GM18498 (cell line): ENCODE data around the gene RPS26.
"Not testable (repeated sequence)": the region's sequence is repeated elsewhere in the genome, so short reads cannot be mapped to it uniquely, and the experiment has no call there.

Experiments
- ATAC-seq: cut with Tn5 transposase; IDR thresholded peaks from one replicate; pipeline ENCODE4 v1.9.1; 2021; ENCODE audit warnings: mild to moderate bottlenecking, moderate library complexity; ENCODE audit not compliant: unreplicated experiment

The RPS26 gene

DNA sequence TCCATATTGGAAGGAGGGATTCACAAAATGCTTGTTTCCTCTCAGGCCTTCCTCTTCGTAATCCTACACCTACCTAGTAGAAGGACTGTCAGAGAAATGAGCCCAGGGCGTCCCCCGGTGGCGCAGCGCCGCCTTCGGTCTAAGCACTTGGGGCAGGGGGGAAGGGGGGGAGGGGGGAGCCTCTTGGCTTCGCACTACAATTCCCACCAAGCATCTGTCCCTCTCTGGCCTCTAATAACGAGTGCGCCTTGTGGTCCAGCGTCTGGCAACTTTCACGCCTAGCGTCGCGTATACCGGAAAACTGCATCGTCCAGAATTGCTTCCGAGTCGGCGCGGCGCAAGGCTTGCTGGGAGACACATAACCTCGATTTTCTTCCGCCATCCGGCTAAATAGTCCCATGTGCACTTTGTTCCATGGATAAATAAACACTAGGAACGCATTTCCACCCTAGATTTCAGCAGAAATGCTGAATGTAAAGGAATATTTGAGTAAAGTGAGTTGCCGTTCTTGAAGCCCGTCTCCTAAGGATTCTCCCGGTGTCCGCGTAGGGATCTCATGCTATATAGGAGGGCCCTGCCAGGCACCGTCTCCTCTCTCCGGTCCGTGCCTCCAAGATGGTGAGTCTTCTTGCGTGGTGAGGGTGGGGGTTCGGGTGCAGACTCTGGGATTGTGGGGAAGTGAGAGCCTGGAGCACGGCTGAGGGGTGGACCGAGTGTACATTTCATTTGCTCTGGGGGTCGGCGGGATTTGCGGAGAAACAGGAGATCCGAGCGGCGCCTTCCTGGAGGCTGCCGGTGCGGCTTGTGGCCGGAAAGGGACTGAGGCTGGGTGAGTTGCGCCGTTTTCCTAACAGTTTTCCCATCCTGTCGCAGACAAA is at the start of gene RPS26:
Gene RPS26 (plus strand): TSS at position 367 of the 878 bp plus-strand sequence. CDS start 249 bp downstream, at position 616.
- peak; percentile 93 for ATAC-seq

DNA sequence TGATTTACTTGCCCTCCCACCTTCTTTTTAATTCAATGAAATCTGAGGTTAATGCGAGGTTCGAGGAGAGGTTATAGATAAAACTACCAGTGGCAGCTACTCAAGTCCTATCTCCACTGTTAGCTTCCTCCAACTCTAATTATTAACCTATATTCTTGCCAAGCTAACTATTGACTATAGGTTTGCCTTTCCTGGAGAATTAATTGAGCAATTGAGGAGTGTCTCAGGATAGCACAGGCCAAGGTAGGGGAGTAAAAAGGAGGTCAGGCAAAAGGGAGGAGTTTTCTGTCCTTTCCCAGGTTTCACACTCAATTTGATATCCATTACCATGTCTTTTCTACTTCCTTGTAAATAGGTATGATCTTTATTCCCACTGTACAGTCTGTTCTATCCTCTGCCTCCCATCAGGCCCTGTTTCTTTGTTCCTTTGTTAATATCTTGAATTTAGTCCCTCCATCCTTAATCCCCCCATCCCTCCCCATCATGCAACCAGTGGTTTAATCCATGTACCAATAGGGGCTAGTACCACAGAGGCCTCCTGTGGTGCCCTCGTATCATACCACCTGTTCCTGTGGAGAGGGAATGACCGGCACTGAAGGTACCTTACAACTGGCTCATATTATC is 48.4 kb upstream of the RPS26 start:
- no peak for ATAC-seq

DNA sequence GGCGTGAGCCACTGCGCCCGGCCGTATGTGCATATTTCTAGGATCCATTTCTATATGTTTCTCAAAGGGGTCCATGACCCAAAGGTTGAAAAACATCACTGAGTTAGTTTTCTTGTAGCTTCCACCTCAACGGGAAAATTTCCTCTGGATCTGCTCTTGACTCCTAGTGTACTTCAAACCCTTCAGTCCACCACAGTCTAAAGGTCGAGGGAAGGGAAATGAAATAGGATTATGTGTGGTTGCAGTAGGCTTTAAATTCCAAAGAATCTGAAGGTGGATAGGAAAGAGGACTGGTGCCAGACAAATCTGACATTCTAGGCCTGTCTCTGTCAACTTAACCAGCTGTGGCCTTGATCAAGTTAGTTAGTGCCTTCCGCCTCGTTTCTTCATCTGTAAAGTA is 46.4 kb upstream of the RPS26 start:
- ATAC-seq: no peak

DNA sequence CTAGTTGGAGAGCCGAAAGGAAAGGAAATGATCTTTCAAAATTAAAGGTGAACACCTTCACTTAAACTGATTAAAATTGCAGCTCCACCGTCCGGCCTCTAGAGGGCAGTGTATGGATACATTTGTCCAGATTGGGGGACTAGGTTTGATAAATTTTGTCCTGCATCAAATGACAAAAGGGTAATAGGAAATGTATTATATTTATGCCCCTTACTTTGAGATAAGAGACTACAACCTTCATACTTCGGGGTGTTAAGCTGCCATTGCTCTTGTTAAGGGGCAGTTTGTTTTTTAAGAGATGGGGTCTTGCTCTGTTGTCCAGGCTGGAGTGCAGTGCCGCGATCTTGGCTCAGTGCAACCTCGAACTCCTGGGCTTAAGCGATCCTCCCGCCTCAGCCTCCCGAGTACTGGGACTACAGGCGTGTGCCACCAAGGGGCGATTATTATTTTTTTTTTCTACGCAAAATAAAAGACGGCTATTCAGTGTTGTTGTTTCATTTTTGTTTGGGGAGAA is 45.5 kb upstream of the RPS26 start:
- ATAC-seq: no peak

DNA sequence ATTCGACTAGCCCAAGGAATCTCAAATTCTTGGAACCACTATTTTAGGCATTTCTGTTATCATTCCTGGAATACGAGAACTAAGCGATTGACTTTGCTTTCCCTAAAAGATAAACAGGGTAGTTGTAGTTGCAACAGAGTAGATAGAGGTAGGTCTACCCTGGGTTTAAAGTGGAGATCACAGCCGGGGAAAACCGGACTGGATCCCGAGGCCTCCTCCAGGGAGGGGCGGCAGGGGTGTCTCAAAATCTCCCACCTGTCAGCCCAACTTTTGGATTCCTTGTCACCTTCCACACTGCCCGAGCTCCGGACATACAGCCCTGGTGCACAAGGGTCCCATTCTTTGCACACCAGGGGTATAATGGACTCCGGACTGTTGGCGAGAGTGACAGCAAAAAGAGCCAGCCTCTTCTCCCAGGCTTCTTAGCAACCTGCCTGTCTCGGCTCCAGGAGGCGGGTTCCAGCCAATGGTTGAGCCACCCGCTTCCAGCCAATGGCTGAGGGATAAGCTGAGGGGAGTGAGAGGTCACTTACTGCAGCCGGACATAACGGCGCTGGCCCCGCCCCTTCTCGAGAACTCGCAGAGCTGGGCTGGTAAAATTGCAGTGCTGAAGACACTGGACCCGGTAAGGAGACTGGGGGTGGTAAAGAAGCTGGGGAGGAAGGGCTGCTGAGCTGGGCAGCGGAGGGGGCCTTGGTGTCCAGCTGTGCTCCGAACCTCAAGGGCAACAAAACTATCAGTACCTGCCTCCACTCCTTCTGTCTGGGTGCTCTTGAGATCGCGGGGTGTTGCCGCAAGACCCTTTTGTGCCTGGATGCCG is 44.8 kb upstream of the RPS26 start, which contains the start of gene SUOX:
Gene SUOX (plus strand): TSS at position 562 of the 820 bp plus-strand sequence. CDS start 4,946 bp downstream, outside the sequence.
- peak; percentile 99 for ATAC-seq

DNA sequence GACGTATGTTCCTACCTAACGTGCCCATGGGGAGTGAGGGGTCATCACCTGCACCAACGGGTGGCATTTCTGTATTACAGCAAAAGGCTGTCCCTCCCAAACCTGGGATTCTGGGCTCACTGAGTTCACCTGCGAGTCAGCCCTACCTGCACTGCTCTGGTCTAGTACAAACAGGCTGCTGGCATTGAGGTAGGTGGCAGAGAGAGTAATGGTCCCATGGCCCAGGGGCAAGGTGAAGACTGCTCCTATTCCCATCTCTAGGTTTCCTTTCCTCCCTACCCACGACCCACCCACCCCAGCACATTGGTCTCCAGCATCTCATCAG is 44.2 kb upstream of the RPS26 start:
- ATAC-seq: peak; percentile 2

DNA sequence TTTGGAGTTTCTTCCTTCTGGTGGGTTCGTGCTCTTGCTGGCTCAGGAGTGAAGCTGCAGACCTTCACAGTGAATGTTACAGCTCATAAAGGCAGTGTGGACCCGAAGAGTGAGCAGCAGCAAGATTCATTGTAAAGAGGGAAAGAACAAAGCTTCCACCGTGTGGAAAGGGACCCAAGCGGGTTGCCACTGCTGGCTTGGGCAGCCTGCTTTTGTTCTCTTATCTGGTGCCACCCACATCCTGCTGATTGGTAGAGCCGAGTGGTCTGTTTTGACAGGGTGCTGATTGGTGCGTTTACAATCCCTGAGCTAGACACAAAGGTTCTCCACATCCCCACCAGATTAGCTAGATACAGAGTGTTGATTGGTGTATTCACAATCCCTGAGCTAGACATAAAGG is 42.2 kb upstream of the RPS26 start:
- ATAC-seq: not testable (repeated sequence)

DNA sequence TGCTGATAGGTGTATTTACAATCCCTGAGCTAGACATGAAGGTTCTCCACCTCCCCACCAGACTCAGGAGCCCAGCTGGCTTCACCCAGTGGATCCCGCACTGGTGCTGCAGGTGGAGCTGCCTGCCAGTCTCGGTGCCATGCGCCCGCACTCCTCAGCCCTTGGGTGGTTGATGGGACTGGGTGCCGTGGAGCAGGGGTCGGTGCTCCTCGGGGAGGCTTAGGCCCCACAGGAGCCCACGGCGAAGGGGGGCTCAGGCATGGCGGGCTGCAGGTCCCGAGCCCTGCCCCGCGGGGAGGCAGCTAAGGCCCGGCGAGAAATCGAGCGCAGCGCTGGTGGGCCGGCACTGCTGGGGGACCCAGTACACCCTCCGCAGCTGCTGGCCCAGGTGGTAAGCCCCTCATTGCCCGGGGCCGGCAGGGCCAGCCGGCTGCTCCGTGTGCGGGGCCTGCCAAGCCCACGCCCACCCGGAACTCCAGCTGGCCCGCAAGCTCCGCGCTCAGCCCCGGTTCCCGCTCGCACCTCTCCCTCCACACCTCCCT is 41.6 kb upstream of the RPS26 start:
- ATAC-seq: not testable (repeated sequence)

DNA sequence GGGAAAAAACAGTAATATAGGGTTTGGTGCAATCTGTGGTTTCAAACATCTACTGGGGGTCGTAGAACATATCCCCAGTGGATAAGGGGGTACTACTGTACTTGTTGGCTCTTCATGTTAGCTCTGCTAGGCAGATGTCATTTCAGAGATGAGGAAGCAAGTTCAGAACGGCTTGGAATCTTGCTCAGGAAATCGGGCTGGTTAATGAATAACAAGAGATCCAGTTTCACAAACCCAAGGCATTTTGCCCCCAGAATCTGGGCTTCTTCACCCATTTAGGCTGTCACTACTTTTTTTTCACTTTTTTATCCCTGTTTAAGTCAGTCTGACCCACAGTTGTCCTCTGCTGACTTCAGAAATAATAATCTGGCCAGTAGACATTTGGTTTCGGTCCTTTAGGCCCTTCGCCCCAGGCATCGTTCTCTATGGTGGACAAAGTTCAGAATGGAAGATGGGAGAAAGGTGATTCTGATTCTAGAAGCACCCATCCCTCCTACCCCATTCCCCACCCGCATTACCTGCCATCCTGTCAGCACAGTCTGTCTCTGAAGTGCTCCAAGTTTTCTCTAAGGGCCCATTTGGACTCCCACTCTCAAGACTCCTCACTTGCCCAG is 40.1 kb upstream of the RPS26 start:
- no peak for ATAC-seq

DNA sequence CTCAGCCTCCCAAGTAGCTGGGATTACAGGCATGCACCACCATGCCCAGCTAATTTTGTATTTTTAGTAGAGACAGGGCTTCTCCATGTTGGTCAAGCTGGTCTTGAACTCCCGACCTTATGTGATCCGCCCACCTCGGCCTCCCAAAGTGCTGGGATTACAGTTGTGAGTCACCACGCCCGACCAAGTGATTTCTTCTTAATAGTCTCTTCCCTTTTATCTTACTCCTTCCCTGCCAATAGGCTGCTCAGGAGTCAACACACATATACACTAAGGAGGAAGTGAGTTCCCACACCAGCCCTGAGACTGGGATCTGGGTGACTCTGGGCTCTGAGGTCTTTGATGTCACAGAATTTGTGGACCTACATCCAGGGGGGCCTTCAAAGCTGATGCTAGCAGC is 38.3 kb upstream of the RPS26 start:
- ATAC-seq: not testable (repeated sequence)

DNA sequence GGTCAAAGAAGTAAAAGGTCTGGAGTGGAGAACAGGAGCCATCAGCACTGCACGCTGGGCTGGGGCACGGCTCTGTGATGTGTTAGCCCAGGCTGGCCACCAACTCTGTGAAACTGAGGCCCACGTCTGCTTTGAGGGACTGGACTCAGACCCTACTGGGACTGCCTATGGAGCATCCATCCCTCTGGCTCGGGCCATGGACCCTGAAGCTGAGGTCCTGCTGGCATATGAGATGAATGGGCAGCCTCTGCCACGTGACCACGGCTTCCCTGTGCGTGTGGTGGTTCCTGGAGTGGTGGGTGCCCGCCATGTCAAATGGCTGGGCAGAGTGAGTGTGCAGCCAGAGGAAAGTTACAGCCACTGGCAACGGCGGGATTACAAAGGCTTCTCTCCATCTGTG is 37.5 kb upstream of the RPS26 start:
- ATAC-seq: no peak

DNA sequence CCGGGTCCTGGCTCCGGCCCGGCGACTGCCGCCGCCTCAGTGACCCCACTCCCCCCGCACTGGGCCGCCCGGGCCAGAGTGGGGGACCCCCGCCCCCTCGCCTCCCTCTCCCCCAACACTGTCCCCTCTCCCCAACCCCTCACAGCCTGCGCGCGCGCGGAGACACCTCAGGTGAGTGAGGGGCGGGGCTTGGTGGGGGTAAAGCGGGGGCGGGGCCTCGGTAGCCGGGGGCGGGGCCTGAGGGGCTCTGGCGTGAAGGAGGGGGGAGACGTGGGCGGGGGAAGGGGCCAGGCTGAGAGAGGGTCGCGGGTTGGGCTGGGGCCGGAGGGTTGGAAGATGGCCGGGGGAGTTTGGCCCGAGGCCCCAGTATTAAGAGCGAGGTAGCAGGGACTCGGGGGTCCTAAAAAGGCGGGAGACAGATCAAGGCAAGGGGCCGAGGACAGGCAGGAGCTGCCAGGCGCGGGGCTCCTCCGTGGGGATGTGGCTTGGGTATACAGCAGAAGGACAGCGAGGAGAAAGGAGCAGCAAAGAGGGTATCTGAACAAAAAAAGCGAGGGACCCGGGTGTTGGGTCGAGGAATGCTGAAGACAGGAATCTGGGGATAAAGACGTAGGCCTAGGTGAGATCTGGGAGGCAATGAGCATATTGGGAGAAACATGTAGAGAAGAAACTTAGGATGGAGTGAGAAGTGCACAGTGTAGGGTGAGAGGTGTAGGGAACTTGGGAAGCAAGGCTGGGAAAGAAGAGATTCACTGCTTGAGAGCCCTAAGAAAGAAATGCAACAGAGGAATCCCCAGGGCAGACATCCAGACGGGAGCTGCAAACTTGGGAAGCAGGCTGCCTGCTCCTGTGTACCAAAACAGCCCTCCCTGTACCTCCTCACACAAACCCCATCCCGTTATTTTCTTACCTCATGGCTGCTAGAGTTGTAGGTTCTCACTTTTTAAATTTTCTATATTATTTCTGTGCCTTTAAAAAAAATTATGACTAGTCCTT is 33.9 kb upstream of the RPS26 start:
- peak; percentile 58 for ATAC-seq

DNA sequence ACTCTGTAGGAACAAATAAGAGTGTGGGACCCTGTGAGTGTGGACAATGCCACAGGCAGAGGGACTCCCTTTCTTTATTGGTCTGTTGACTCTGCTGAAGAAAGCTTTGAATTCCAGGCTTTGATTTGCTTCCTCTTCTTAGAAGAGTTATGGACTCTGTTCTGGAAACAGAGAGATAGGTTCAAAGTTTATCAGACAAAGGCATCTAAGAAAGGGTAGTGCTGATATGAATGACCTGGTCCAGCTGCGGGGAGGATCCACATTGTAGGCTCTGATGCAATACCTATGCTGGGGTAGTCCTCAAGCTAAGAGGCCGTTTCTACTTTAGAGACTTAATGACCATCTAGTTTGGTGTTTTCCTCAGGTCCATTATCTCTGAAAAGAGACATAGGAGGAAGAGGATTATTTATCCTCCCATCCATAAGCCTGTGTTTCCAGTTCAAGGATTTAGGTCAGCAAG is 31.6 kb upstream of the RPS26 start:
- ATAC-seq: no peak

DNA sequence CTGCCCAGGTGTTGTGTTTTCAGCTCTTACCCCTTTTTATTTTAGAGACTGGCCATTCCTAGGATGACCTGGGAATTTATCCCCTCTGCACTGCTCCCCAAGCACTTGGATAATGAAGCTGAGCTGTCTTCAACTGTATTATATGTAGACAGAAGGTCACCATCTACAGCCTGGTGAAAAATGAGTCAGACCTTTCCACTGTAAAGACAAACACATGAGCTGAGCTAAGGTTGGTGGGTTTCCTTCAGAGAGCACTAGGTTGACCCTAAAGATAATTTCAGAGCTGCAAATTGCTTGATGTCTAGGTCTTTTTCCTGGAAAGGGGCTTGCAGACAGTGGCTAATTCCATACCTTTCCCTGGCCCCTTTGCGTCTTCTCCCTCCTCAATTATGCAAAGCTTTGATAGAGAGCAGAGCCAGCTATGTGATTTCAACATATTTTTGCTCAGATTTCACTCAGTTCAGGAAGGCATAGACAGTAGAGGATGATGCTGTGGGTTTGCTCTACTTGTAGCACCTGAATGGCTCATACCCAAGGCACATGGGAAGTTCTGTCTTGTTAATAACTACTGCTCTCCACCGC is 30.1 kb upstream of the RPS26 start:
- ATAC-seq: no peak

DNA sequence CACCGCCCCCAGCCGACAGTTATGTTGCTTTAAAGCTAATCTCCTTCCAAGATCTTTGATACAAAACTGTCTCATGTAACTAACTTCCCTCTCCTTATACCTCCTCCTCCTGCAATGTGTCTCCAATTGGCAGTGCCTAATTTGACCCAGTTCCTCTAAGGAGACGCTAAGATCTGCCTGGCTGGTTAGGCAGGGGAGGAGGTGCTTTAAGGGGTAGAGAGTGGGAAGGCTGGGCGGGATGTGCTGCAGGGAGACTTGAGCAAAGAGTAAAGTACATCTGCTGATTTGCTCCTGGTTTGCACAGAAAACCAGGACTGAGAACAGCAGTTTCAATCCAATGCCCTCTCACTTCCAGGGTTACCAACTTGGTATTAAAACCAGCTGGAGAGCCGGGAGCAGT is 28.2 kb upstream of the RPS26 start:
- ATAC-seq: no peak

DNA sequence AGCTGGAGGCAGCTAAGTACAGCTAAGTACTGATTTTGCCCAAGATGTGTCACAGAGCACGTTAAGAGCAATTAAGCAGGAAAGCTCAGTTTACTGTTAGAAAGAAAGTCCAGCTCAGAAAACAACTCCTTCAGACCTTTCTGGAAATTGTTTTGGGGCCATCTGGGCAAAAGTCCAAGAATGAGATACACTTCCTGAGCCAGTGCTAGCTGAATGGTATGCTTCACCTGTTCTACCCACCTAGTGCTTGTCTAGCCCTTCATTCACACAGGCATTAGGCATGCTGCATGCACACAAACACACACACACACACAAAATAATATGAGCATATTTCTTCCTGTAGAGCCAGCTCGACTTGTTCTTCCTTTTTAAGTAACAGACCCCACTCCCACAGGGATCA is 27.5 kb upstream of the RPS26 start:
- no peak for ATAC-seq

DNA sequence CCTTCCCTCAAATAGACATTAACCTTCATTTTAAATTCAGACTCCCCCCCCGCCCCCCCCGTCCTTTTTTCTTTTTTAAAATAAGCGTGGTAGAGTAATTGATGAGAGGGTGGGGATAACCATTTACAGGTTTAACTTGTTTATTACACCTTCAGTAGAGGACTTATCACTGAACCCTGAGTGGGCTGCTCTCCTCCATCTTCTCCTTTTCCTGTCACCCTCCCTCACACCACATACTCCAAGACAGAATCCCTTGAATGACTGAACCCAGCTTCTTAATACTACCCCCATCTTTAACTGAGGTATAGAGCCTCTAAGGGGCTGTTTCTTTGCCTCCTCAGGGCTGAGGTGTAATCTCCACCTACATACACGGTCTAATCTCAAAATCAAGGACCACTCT is 24.5 kb upstream of the RPS26 start:
- no peak for ATAC-seq

DNA sequence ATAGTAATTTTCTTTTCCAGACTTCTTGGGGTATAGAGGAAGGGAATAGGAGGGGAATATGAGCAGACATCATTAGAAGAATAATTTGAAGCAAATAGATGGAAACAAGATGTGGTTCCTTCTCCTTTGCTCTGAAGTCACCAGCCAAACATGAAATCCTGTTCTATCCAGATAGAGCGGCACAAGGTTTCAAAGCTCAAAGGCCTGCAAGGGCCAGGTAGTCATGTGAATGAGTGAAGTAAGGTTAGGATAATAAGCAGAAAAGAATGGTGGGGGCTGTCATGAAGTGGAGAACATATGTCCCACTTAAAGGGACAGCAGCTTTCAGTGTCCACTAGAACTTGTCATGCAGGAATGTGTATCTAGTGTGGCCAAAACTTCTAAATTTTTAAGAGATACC is 23.4 kb upstream of the RPS26 start:
- ATAC-seq: no peak
